HG03457 (cell line): Measurements from ENCODE around the gene KLF15.

ENCODE experiments used
- ATAC-seq: cut with Tn5 transposase; IDR thresholded peaks from one replicate; pipeline ENCODE4 v1.9.1; 2021; ENCODE audit warnings: moderate number of reproducible peaks; ENCODE audit not compliant: unreplicated experiment

The KLF15 gene

DNA sequence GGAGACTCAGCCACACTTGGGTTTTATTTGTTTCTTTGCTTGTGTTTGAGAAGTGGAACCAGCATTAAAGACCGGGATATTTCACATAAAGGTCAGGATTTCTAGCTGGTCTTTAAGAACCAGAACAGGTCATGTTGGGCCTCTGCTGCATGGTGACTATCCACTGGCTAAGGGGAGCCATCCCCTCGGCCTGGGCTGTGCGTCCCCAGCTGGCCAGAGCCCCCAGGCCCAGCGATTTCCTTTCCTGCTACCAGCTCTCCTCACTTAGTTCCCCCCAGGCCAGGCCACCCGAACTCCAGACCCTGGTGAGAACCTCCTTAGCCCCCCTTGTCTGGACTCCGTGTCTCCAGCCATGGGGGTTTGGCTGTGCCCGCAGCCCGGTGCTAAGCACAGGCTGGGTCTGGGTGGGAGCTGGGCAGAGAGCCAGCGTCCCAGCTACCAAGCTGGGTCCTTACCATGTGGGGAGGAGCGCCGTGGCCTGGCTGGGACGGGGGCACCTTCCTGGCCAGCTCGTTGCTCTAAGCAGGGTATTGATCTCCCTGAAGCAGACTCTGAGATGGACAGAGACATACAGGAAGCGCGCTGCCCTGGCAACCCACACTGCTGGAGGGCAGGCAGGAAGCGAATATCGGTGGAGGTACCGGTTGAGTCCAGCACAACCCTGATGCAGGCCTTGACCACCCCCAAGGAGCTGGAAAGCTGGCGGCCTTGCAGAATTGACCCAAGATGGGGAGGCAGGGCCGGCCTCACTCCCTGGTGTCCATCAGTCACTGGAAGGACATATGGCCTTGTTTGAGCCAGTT is 49.4 kb downstream of the KLF15 start:
- ATAC-seq: no peak

- ATAC-seq: no peak
These were observed 50.2 kb downstream of the KLF15 start for GRCh38 chr3:126306888-126307482.

- ATAC-seq: no peak
These were observed 50.8 kb downstream of the KLF15 start for GRCh38 chr3:126306397-126306796.

DNA sequence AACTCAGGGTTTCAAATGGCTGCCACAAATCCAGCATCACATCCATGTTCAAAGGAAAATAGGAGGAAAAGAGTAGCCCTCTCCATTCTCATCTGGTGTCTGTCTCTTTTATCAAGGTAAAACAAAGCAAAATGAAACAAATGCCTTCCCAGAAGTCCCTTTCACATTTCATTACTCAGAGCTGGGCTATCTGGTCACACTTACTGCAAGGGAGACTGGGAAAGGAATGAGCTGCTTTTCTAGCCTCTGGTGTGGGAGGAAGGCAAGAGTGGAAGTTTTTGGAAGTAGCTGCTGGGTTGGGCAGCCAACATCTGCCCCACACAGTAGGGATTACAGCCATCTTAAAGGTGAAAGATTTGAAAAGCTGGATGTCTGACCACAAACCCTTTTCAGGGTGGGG is 51.8 kb downstream of the KLF15 start:
- ATAC-seq: no peak

- ATAC-seq: no peak
These were observed 52.5 kb downstream of the KLF15 start for GRCh38 chr3:126304704-126305103.

GRCh38 chr3:126304291-126304690 is 52.9 kb downstream of the KLF15 start:
- ATAC-seq: no peak

- ATAC-seq: no peak
These were observed 53.9 kb downstream of the KLF15 start for GRCh38 chr3:126303272-126303671.

- ATAC-seq: no peak
These were observed 56.3 kb downstream of the KLF15 start for GRCh38 chr3:126300761-126301481.

DNA sequence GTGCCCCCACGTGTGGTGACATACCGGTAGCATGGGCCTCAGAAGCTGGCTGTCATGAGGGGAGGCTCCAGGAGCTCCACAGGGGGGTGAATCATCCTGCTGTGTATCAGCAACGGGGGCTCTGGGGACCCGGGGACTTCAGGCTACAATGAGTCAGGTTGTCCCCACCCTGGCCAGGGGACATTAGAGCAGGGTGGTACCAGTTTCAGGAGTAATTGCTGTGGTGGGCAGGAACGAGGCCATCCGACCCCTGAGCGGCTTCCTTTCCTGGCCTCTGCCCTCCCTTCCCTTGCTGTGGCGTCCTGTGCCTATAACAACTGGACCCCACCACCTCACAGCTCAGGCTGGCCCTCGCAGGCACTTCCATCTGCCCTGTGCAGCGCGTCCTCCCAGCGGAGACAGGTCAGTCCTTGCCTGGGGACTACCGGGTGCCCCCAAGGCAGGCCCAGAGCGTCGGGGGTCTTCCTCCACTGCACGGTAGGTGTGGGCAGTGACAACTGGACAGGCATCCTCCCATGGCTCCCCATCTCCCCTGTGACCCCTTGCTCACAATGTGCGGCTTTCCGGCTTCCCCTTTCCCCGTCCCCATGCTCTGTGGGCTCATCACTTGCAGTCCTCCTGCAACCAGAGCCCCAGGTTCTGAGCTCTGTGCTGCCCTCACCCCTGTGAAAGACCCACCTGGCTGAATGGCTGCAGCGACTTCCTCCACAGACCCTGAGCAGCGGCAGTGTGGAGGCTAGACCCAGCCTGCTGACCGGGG is 57.0 kb downstream of the KLF15 start:
- no peak for ATAC-seq

GRCh38 chr3:126295407-126295939 is 61.7 kb downstream of the KLF15 start:
- ATAC-seq: no peak

DNA sequence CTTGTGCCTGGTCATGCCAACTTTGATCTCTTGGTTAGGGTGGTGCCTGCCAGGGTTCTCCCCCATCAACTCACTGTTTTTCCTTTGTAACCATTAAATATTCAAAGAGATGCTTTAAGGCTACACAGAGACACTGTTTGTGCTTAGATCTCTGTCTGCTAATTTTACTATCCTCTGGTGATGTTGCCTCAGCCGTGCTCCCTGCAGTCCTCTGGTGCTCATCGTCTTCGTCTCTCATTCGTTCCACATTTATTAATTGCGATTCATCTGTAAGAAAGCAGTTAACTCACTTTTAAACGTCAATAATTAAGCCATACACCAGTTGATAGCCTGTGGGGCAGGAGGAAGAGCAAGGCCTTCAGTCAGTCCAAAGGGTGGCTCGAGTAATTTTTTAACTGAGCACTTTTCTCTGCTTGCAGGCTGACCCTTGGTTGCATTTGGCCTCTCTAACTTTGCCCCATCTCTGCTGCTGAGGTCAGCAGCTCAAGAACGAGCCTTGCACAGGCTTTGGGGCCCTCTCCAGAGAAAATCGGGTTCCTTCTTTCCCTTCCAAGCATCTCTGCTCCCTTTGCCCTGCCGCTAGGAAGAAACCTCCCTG is 62.9 kb downstream of the KLF15 start:
- no peak for ATAC-seq

- ATAC-seq: no peak
These were observed 63.7 kb downstream of the KLF15 start for GRCh38 chr3:126293370-126294082.
